Activated CD8-positive, alpha-beta memory T cell treated with anti-CD3 and anti-CD28 coated beads, Interleukin-2, amount 50 U/mL, for 24 hours (primary cell): Measurements from ENCODE around the gene SRGAP2C.
"Not testable (repeated sequence)": the region's sequence is repeated elsewhere in the genome, so short reads cannot be mapped to it uniquely, and the experiment has no call there.

Experiments
- DNase-seq: peaks from one replicate; pipeline ENCODE4 v3.0.0-alpha.2; 2020; ENCODE audit errors: extremely low read depth

Gene SRGAP2C

DNA sequence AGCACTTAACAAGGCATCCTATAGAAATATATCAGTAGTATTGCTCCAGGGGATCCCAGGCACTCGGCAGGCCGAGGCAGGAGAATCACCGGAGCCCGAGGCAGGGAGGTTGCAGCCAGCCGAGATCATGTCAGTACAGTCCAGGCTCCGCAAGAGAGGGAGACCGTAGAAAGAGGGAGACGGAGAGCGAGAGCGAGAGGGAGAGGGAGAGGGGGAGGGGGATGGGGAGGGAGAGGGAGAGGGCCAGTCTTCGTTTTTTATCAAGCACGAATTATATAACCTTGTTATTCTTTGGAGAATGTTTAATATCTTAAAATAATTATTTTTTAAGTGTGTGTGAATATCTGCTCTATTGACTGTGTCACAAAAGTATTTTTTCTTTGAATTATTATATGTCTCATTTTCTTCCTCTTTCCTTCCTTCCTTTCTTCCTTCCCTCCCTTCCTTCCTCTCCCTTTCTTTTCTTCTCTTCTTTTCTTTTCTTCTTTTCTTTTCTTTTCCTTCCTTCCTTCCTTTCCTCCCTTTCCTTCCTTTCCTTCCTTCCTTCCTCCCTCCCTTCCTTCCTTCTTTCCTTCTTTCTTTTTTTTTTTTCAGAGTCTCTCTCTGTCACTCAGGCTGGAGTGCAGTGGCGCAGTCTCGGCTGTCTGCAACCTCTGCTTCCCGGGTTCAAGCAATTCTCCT lies 233.7 kb downstream of the SRGAP2C start:
- no peak for DNase-seq

DNA sequence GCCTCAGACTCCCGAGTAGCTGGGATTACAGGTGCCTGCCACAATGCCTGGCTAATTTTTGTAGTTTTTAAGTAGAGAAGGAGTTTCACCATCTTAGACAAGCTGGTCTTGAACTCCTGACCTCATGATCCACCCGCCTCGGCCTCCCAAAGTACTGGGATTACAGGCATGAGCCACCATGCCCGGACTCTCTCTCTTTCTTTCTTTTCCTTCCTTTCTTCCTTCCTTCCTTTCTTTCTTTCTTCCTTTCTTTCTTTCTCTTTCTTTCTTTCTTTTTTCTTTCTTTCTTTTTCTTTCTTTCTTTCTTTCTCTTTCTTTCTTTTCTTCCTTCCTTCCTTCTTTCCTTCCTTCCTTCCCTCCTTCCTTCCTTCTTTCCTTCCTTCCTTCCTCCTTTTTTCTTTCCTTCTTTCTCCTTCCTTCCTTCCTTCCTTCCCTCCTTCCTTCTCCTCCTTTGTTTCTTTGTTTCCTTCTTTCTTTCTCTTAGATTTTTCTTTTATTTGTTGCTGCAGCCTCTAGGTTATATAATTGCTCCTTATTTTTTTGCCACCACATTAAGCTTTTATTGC lies 234.4 kb downstream of the SRGAP2C start:
- not testable (repeated sequence) for DNase-seq

DNA sequence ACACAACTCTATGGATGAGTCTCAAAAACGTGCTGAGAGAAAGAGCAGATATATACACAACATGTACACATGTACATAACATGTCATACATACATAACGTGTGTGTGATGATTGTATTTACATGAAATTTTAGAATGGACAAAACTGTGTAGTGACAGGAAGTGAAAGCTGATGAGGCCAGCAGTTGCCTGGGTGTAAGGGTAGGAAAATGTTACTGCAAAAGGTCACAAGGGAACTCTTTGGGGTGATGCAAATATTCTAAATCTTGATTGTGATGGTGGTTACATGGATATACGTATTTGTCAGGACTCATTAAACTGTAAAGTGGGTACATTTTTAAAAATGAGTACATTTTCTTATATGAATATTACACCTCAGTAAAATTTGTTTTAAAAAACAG lies 236.7 kb downstream of the SRGAP2C start:
- DNase-seq = not testable (repeated sequence)

DNA sequence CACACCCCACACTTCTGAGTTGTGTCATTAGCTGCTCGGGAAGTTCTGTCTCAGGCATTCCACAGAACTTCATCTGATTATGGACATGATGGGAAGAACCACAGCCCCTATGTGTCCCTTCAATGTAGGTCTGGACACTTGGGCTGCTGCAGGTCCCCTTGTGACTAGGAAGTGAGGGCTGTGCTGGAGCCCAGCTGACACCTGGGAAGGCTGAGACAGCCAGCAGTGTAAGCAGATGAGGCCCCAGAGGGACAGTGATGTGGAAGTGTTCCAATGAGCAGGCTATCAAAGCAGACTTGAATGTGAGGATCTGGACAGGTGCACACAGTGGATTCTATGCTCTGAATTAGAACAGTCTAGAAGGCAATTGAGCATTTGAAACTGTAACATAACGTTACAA lies 239.2 kb downstream of the SRGAP2C start:
- not testable (repeated sequence) for DNase-seq

DNA sequence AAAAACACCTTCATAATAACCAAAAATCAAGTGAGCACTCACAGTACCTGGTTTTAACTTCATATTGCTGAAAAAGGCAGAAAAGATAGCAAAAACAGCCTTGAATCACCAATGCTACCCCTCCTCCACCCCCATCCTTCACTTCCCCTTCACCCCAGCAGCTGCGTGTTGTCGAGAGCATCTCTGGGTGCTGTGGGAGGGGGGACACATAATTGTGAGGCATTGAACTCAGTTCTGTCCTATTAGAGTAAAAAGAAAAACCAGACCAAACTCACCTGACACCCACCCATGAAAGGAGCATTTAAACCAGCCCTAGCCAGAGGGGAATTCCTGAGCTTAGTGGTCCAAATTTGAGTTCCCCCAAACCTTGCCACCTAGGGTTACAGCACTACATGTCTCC lies 248.7 kb downstream of the SRGAP2C start:
- DNase-seq = not testable (repeated sequence)

DNA sequence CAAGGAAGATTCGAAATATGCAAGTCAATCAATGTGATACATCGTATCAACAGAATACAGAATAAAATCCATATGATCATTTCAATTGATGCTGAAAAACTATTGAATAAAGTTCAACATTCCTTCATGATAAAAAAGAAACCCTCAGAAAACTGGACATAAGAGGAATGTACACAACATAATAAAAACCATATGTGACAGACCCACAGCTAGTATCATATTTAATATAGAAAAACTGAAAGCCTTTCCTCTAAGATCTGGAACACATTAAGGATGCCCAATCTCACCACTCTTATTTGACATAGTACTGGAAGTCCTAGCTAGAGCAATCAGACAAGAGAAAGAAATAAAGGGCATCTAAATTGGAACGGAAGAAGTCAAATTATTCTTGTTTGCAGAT lies 254.1 kb downstream of the SRGAP2C start:
- not testable (repeated sequence) for DNase-seq

DNA sequence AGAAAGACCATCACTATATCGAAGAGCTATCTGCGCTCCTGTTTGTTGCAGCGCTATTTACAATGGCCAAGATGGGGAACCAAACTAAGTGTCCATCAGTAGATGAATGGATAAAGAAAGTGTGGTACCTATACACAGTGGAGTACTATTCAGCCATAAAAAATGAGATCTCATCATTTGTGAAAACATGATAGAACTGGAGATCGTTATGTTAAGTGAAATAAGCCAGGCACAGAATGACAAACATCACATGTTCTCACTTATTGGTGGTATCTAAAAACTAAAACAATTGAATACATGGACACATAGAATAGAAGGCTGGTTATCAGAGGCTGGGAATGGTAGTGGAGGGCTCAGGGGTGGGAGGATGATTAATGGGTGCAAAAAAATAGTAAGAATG lies 256.2 kb downstream of the SRGAP2C start:
- DNase-seq = no peak
